ENCODE measurements around the gene CPLANE1. TPM values are rescaled to one million over a fixed set of nuclear protein-coding genes. Genes with fewer than 3 reads are reported as not detected.

CPLANE1 gene
- total and polyA plus RNA-seq, 2 donors (not counting 3 experiments of a cell fraction or from before 2014, with no cell fraction given), result 4.6 to 21.5 TPM

DNA sequence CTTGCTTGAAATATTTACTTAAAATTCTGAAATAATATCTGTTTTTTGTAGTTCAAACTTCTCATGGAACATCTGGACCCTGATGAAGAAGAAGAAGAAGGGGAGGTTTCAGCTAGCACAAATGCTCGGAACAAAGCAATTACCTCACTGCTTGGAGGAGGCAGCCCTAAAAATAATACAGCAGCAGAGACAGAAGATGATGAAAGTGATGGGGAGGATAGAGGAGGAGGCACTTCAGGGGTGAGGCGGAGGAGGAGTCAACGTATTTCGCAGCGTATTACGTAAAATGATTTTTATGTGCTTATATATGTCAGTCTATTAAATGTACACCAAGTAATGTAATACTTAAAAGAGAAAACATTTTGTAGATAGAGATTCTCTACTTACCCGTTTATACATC lies 185.4 kb downstream of the CPLANE1 start:
- dilution Hi-C loops (cut with MboI; ENCODE audit: extremely low pct_ligation_motif_present, low sequenced_read_pairs), result no loop called here
- peaks cover 3 to 7% of the 10 kb centered on the region in 2 experiments for H3K36me3 ChIP-seq (ENCODE audit: control insufficient read depth in 2 of 2, extremely low read depth in 1 of 2, insufficient read depth in 2 of 2, low read length in 2 of 2)
- no TSS peak for BruUV-seq (replicated peaks)

More for the DNA sequence above, 185.4 kb downstream of the CPLANE1 start:
- no peak for FAIRE-seq
- Histone ChIP-seq H4K20me1 (replicated peaks; ENCODE audit: control insufficient read depth, extremely low read depth, insufficient read depth, low read length) (no peaks in the 10 kb centered on the region), H3K9ac (replicated peaks; ENCODE audit: extremely low read depth, insufficient read depth, low read length) (no peak overlapping the region), H3K4me2 (ENCODE audit: insufficient read depth, low read length) (no peak overlapping the region), H3K9me3 (replicated peaks; ENCODE audit: control insufficient read depth, insufficient read depth, low read length) (no peaks in the 10 kb centered on the region), H3K4me1 (ENCODE audit: control insufficient read depth, extremely low read depth, insufficient read depth, low read length) (no peaks in the 10 kb centered on the region), H3K79me2 (ENCODE audit: control insufficient read depth, insufficient read depth, low read length) (no peaks in the 10 kb centered on the region), H3K27ac (ENCODE audit: insufficient read depth, low read depth, low read length) (no peak overlapping the region), H2AFZ (ENCODE audit: low read depth, low read length) (no peak overlapping the region), H3K27me3 (ENCODE audit: control insufficient read depth in 2 of 2, insufficient read depth in 2 of 2, low read length in 2 of 2) (no peaks in the 10 kb centered on the region), H3K4me3 (replicated peaks in 1 of 3; ENCODE audit: insufficient read depth in 1 of 3, low read depth in 1 of 3, low read length in 3 of 3) (no peak overlapping the region), H3K9me1 (replicated peaks; ENCODE audit: control insufficient read depth, extremely low read depth, insufficient read depth, low read length) (no peaks in the 10 kb centered on the region)
- ChIA-PET POLR2A (no interaction called here), CTCF (no interaction called here)
- TF ChIP-seq, protein P1, sequence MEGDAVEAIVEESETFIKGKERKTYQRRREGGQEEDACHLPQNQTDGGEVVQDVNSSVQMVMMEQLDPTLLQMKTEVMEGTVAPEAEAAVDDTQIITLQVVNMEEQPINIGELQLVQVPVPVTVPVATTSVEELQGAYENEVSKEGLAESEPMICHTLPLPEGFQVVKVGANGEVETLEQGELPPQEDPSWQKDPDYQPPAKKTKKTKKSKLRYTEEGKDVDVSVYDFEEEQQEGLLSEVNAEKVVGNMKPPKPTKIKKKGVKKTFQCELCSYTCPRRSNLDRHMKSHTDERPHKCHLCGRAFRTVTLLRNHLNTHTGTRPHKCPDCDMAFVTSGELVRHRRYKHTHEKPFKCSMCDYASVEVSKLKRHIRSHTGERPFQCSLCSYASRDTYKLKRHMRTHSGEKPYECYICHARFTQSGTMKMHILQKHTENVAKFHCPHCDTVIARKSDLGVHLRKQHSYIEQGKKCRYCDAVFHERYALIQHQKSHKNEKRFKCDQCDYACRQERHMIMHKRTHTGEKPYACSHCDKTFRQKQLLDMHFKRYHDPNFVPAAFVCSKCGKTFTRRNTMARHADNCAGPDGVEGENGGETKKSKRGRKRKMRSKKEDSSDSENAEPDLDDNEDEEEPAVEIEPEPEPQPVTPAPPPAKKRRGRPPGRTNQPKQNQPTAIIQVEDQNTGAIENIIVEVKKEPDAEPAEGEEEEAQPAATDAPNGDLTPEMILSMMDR (IDR thresholded peaks at IDR 0.05; ENCODE audit: extremely low read depth in 1 of 2, insufficient read depth in 1 of 2, low read depth in 1 of 2, low read length in 2 of 2), result no peak
- TF ChIP-seq POLR2AphosphoS5 (IDR thresholded peaks at IDR 0.05; ENCODE audit: insufficient read depth, low read depth, low read length) (no peak), JUN (IDR thresholded peaks at IDR 0.05; ENCODE audit: borderline replicate concordance, insufficient read depth, insufficient read length, low read depth) (no peak), MYC (IDR thresholded peaks at IDR 0.05; ENCODE audit: low read depth, low read length) (no peak), GATA2 (IDR thresholded peaks at IDR 0.05; ENCODE audit: insufficient read depth, insufficient read length, low read depth, low read length) (no peak), EZH2 (IDR thresholded peaks at IDR 0.05; ENCODE audit: borderline replicate concordance, low read depth, low read length, severe bottlenecking) (no peak), FOS (IDR thresholded peaks at IDR 0.05; ENCODE audit: borderline replicate concordance, insufficient read depth, low read length) (no peak), POLR2A (IDR thresholded peaks at IDR 0.05; ENCODE audit: low read depth, low read length) (no peak)
- TF ChIP-seq, protein P2, sequence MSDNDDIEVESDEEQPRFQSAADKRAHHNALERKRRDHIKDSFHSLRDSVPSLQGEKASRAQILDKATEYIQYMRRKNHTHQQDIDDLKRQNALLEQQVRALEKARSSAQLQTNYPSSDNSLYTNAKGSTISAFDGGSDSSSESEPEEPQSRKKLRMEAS (IDR thresholded peaks at IDR 0.05; ENCODE audit: insufficient read depth, insufficient read length), result no peak
- intact Hi-C loops (cut with micrococcal nuclease), result loop anchor here (10.0 kb wide), 1 partner anchor 251 kb away; no protein-coding TSS in a partner anchor
- DNase-seq (ENCODE audit: low read depth, low spot score), result no peak
